GM19467 (cell line): ENCODE measurements around the gene PBX1.

Experiments used
- ATAC-seq: cut with Tn5 transposase; IDR thresholded peaks from one replicate; pipeline ENCODE4 v1.9.1; 2021; ENCODE audit warnings: mild to moderate bottlenecking, moderate library complexity; ENCODE audit not compliant: unreplicated experiment

Gene PBX1

DNA sequence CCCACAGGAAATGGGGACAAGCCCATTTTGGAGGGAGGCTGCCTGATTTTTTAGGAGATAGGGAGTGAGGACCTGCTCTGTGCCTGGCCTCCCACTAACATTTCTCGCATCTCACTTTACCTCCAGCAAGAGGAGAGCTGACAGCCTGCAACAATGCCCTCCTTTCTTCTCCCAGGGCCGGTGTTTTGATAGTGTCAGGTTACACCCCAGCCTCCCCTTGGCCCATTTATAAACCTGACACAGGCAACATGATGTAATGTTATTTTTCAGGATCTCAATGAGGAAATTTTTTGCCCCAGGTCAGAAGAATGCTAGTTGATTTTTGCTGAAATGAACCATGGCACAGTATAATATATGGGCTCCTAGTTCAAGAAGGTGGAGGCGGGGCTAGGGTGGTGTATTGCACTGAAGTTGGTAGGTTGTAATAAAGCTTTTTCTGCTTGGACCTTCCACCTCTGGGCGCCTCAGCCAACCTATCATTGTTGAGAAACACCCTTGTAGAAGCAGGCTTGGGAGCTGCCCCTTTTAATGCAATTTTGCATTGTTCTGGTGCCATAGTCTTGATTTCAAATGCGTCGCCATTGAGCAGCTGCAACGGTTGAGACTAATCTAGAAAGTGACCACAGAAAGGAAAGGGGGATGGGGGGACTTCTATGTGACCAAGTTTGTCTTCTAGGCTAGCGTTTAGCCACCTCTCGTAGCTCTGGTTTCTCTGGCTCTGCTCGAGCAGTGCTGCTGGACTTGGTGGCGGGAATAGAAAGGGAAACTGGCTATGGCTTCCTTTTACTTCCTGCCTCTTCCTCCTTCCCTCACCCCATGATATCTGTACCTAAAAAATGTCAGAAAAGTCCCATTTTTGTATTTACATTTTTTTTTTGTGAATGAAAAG is 53.0 kb downstream of the PBX1 start:
- no peak for ATAC-seq

- no peak for ATAC-seq
Measured at GRCh38 chr1:164613176-164613575, 54.2 kb downstream of the PBX1 start.

- ATAC-seq = no peak
Measured at GRCh38 chr1:164614316-164614715, 55.3 kb downstream of the PBX1 start.

DNA sequence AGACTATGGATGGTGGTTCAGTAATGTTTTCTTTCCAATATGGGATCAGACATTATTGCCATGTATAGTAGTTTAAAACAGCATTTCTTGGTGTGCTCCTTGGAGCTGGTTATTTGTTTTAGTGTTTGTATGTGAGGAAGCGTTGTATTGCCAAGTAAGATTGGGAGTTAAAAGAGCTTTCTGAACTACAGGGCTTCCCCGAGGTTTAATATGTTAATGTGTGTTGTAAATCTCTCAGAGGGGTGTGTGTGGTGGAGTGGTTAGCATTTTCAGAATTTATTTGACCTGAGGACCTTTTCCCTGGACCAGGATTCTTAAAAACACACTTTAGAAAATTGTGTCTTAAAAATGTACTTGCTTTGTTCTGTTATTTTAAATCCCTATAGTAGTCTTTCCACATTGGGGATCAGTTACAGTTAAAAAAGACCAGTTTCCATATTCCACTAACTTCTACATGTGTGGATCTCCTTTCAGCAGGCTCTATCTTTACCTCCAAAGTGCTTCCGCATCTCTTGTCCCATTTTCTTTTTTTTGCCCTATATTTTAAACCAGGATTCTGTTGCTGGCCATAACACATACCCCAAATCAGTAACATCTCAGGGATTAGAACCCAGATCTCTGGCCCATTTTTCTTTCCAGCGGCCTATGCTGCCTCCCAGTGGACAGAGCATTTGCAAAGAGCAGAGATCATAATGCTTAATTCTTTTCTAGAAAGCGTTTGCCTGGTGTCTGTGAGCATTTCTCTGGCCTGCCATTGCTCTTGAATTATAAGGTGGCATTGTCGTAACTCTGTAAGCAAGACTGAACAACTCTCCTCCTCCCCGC is 58.6 kb downstream of the PBX1 start:
- no peak for ATAC-seq

- no peak for ATAC-seq
Measured at GRCh38 chr1:164618202-164618564, 59.2 kb downstream of the PBX1 start.

DNA sequence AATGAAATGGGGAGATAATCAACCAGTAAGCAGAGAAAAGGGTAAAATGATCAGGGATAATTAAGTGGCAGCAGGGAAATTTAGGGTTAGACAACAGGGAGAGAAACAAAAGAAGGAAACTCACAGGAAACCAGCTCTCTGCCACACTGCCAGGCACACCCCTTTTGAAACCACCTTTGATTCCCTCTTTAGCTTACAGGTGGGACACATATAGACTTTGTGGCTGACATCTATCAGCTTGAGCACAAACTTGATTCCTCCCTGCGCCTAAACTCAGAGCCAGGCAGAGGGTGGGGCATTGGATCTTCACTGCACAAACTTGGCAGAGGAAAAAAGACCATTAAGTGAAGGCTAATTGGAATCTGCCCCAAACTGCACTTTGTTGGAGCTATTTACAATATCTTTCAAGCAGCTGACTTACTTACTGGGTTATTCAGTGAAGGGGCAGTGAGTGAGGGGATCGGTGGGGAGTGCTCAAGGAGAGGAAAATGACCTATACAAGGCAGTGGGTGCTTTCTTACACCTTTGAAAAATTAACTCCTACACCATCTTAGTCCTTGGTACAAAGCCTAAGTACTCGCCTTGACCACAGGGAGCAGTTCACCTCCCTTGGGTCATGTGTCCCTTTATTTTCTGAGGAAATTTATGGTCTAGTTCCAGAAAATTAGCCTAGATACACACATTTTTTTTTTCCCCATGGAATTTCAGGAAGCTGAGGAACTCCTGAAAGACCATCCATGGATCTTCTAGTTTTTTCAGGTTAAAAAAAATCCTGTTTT is 60.2 kb downstream of the PBX1 start:
- ATAC-seq = no peak

GRCh38 chr1:164622068-164622845 is 63.3 kb downstream of the PBX1 start:
- no peak for ATAC-seq

DNA sequence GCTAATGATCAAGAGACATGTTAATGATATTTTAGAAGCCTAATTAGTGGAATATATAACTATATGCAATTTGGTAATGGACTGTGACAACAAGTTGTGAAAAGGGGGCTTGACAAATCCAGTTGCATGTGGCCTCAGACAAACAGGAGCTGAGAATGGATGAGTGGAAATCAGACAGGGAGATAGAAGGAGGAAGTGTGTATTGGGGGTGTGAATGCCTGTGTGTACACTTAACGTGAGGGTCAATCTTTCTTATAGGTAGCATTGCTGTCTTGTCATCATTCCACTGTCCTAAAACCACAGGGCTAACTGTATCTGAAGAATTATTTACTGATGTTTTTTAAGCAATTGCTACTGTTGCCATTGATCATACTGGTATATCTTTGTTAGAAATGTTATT is 64.8 kb downstream of the PBX1 start:
- no peak for ATAC-seq

- ATAC-seq = no peak
Measured at GRCh38 chr1:164624400-164624799, 65.4 kb downstream of the PBX1 start.

DNA sequence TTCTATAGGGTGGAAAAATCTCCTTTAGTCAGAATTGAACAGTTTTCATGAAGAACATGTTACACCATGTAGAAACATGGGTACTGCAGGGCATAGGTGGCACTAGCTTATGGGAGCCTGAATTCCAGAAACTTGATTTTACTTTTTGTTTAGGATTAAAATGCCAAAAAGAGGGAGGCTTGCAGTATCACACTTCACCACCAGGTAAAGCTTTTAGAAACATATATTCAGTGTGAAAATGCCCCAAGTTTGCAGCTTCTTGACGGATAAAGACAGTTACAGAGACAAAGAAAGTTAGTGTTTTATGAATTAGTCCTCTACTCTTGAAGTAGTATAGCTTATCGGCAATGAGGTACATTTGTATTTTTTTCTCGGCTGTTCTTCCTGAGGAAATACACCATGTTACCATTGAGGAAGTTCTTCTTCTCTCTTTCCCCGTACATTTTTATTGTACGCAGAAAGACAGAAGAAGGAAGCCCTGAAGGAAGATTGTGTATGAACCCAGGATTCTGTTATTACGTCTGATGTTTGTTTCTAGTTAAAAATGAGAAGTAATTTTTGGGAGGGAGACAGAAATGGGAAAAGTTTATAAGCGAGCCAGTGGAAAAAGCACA is 66.1 kb downstream of the PBX1 start:
- no peak for ATAC-seq

DNA sequence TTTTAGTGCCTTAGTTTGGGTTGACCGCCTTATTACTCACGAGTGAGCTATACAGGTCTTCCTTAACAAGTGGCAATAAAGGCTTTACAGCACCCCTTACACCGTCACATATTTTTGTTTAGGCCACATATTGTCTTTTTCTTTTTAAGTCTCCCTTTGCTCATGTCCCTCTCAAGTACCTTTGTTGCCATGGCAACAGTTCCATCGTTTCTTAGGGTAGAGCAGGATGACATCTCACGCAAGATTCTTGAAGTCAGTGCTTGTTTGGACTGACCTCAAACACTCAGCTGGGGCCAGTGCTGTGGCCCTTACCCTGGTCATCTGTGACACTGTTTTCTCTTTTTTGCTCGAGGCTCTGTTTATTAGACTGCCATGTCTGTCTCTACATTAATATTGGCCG is 69.8 kb downstream of the PBX1 start:
- ATAC-seq = no peak

- no peak for ATAC-seq
Measured at GRCh38 chr1:164629971-164630370, 71.0 kb downstream of the PBX1 start.

DNA sequence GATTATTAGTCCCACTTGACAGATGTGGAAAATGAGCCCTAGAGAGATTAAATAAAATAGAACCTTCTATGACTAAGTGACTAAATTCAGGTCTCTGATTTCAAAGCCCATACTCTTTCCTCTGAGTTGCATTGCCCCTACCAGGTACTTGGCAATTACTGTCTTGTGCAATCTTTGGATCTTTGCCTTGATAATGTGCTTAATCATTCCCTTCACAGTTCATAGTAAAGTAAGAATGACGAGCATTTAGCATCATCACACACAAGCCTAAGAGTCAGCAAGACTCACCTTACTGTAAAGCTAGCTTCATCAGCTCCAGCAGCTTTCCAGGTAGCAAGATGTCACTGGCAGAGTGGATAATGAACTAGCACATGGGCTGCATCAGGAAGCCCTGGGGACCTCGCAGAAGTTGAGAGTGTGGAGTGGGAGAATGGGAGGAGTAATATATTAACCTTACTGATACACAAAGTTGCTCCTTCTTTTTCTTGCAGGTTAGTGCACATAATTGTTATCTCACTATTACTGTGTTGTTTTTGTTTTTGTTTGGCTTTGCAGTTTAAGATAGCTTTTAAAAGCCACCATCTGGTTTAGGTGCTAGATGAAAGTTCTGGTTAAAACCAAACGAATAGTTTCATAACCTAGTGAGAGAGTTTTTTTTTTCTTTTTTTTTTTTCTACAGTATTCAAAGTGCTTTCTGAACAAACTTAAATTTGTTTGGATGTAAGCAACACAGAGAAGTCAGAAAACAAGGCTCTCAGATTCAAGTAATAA is 71.8 kb downstream of the PBX1 start:
- no peak for ATAC-seq

- no peak for ATAC-seq
Measured at GRCh38 chr1:164631751-164632150, 72.8 kb downstream of the PBX1 start.

DNA sequence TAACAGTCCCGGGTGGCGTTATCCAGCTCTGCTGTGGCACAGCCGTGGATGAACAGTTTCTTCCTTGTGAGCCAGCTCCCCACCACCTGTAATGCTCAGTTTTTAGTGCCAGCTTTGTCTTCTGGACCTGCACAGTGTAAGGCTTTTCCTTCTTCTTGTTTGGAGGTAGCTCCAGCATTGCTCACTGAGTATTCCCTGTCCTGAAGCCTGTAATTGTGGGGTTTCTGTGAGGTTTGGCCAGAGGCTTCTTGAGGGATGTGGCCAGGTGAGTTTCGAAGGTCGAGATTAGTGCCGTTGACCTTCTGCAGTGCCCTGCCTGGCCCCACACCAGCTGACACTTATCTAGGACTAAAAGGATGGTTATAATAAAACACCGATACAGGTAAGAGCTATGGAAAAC is 75.0 kb downstream of the PBX1 start:
- ATAC-seq = no peak

GRCh38 chr1:164635059-164635802 is 76.2 kb downstream of the PBX1 start:
- no peak for ATAC-seq

- ATAC-seq = no peak
Measured at GRCh38 chr1:164635803-164636731, 77.1 kb downstream of the PBX1 start.

DNA sequence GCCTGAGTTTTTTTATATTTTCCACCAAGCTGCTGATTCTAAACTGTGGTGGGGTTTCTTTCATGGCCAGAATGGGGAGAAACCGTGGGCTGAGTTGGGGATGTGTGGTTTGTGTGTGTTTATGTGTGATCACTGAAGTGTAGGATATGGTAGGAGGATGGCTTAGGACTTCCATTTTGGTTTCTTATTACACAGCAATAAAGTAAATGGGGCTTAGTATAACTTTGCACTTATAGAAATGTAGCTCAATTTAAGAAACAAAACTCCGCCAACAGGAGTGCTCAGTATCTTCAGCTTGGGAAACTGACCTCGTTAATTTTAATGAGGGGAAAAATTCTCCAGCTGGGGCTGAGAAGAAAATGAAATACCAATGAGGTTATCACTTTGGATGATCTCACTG is 77.8 kb downstream of the PBX1 start:
- ATAC-seq = no peak
